Body of pancreas (tissue), 4 donors: ENCODE data around the gene MYRIP. TPM values are rescaled to one million over a fixed set of nuclear protein-coding genes. Genes with fewer than 3 reads are reported as not detected.

Source experiments
- ATAC-seq: fragments of 150-250 bp; one replicate; pipeline ENCODE4 v1.9.1; 2016
- DNase-seq, 4 donors: peaks; one replicate each; pipeline ENCODE4 v3.0.0-alpha.2; 2019
- H3K27ac ChIP-seq, 4 donors: fragments of 200-600 bp; sonication (generic); 1 replicate in 3 of 4; 2 replicates in 1 of 4; pipeline versions ENCODE4 v1.5.1 to v1.6.1; 2016 to 2019; ENCODE audit warnings: mild to moderate bottlenecking in 1 of 4, mixed read lengths in 1 of 4, moderate library complexity in 1 of 4
- H3K27me3 ChIP-seq, 2 donors: fragments of 200-600 bp; sonication (generic); one replicate each; pipeline ENCODE4 v1.6.0; 2016; ENCODE audit warnings: mild to moderate bottlenecking in 1 of 2
- H3K36me3 ChIP-seq, 2 donors: fragments of 200-600 bp; sonication (generic); replicated peaks in 1 of 2; 2 replicates each; pipeline ENCODE4 v1.5.1; 2016; ENCODE audit warnings: low read depth in 2 of 2; ENCODE audit not compliant: insufficient read depth in 1 of 2
- H3K4me1 ChIP-seq: fragments of 200-600 bp; sonication (generic); one replicate; pipeline ENCODE4 v1.6.0; 2016
- H3K4me3 ChIP-seq, 2 donors: fragments of 200-600 bp; sonication (generic); 1 replicate in 1 of 2; 2 replicates in 1 of 2; pipeline ENCODE4 v1.5.1; 2016 to 2019
- H3K9me3 ChIP-seq, 3 donors: fragments of 200-600 bp; sonication (generic); 1 replicate in 2 of 3; 2 replicates in 1 of 3; pipeline ENCODE4 v1.5.1; 2016
- CTCF ChIP-seq, 7 experiments: fragments of 450-650 bp in 4 of 7; fragments of 200-600 bp in 3 of 7; sonication (generic) in 3 of 7; IDR thresholded peaks; one replicate each; pipeline ENCODE4 v1.5.1; 2016 to 2019; ENCODE audit warnings: antibody characterized with exemption in 7 of 7
- POLR2A ChIP-seq, 3 donors: fragments of 450-650 bp; IDR thresholded peaks; one replicate each; pipeline ENCODE4 v1.6.1; 2016; ENCODE audit warnings: antibody characterized with exemption in 3 of 3, mild to moderate bottlenecking in 2 of 3
- WGBS, 2 donors: methylation state at CpG; one replicate each; pipeline ENCODE4 v1.1.5; 2017; 5-methylcytosine and 5-hydroxymethylcytosine counted together
- intact Hi-C: fragments of 100-400 bp; cut with DNase I; formaldehyde crosslinking; loops from one replicate; pipeline ENCODE4 v1.15.1; 2023
- total RNA-seq, 2 donors: library from RNA; depleted of rRNA; stranded (reverse); fragments of >200 nt; gene quantifications; one replicate each; pipeline ENCODE4 v1.1.0, GENCODE V29; 2016

Gene MYRIP
- total RNA-seq, 2 donors from 2014 or later = 5.2 to 12.5 TPM

GRCh38 chr3:40229963-40230362 is 420.6 kb downstream of the MYRIP start:
- H3K9me3 ChIP-seq = no peaks in the 10 kb centered on the region
- intact Hi-C loops = no loop called here
- no peaks in the 10 kb centered on the region for H3K27me3 ChIP-seq
- ATAC-seq = no peak
- no peaks in the 10 kb centered on the region for H3K36me3 ChIP-seq
- DNase-seq = no peak
- H3K27ac ChIP-seq = no peak overlapping the region
- 71 to 75% methylated on average over 1 of the region's 1 CpG for WGBS, 2 donors
- no peak for TF ChIP-seq POLR2A (IDR thresholded peaks at IDR 0.05)
- no peak for TF ChIP-seq CTCF (IDR thresholded peaks at IDR 0.05)
- H3K4me3 ChIP-seq = no peak overlapping the region
- H3K4me1 ChIP-seq = no peaks in the 10 kb centered on the region

GRCh38 chr3:40230382-40230781 is 421.0 kb downstream of the MYRIP start:
- Histone ChIP-seq H3K27ac (no peak overlapping the region), H3K4me1 (no peaks in the 10 kb centered on the region), H3K4me3 (no peak overlapping the region), H3K36me3 (no peaks in the 10 kb centered on the region), H3K9me3 (no peaks in the 10 kb centered on the region), H3K27me3 (no peaks in the 10 kb centered on the region)
- no peak for ATAC-seq
- intact Hi-C loops = no loop called here
- no peak for DNase-seq
- TF ChIP-seq POLR2A (IDR thresholded peaks at IDR 0.05) (no peak), CTCF (IDR thresholded peaks at IDR 0.05) (no peak)

GRCh38 chr3:40232626-40233025 is 423.2 kb downstream of the MYRIP start:
- ATAC-seq (no peak), DNase-seq (no peak)
- H3K9me3 ChIP-seq = no peaks in the 10 kb centered on the region
- no peaks in the 10 kb centered on the region for H3K4me1 ChIP-seq
- no peak overlapping the region for H3K27ac ChIP-seq
- no peaks in the 10 kb centered on the region for H3K36me3 ChIP-seq
- H3K27me3 ChIP-seq = no peaks in the 10 kb centered on the region
- TF ChIP-seq CTCF (IDR thresholded peaks at IDR 0.05) = no peak
- no peak for TF ChIP-seq POLR2A (IDR thresholded peaks at IDR 0.05)
- WGBS, 2 donors = 79 to 89% methylated on average over 2 of the region's 2 CpGs
- no peak overlapping the region for H3K4me3 ChIP-seq
- intact Hi-C loops = no loop called here

DNA sequence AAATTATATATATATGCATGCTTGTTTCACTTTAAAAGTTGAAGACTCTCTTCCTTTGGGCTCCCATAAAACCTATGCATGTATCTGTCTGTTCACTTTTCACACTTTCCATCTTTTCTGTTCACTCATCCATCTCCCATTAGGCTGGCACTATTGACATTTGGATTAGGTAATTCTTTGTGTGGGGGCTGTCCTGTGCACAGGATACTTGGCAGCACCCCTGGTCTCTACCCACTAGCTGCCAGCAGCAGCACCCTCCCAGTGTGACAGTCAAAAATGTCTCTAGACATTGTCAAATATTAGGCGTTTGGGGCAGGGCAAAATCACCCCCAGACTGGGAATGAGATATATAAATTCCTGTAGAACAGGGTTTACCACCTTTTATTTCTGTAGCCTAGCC is 427.8 kb downstream of the MYRIP start:
- 45 to 78% methylated on average over 1 of the region's 1 CpG for WGBS, 2 donors
- ATAC-seq = no peak
- no peaks in the 10 kb centered on the region for H3K4me1 ChIP-seq
- TF ChIP-seq POLR2A (IDR thresholded peaks at IDR 0.05) (no peak), CTCF (IDR thresholded peaks at IDR 0.05) (no peak)
- no peaks in the 10 kb centered on the region for H3K36me3 ChIP-seq
- intact Hi-C loops = no loop called here
- DNase-seq = no peak
- no peak overlapping the region for H3K4me3 ChIP-seq
- H3K27me3 ChIP-seq = no peaks in the 10 kb centered on the region
- H3K27ac ChIP-seq = no peak overlapping the region
- no peaks in the 10 kb centered on the region for H3K9me3 ChIP-seq

GRCh38 chr3:40237889-40238571 is 428.6 kb downstream of the MYRIP start:
- DNase-seq = no peak
- ATAC-seq = no peak

More at GRCh38 chr3:40237889-40238571, 428.6 kb downstream of the MYRIP start:
- no peaks in the 10 kb centered on the region for H3K4me1 ChIP-seq
- H3K4me3 ChIP-seq = no peak overlapping the region
- TF ChIP-seq POLR2A (IDR thresholded peaks at IDR 0.05) (no peak), CTCF (IDR thresholded peaks at IDR 0.05) (no peak)
- WGBS, 2 donors = 75 to 84% methylated on average over 8 of the region's 8 CpGs
- H3K27me3 ChIP-seq = no peaks in the 10 kb centered on the region
- H3K27ac ChIP-seq = no peak overlapping the region
- intact Hi-C loops = no loop called here
- H3K36me3 ChIP-seq = no peaks in the 10 kb centered on the region
- H3K9me3 ChIP-seq = no peaks in the 10 kb centered on the region
